NCI-H146 treated with DMSO at 0.1 percent for 48 hours (cell line): Measurements from ENCODE around the gene UBE2F.
A peak's percentile ranks its signal among the peaks of the same experiment; 100 is the strongest.
"Not testable (repeated sequence)": the region's sequence is repeated elsewhere in the genome, so short reads cannot be mapped to it uniquely, and the experiment has no call there.

ENCODE experiments used
- DNase-seq: peaks from one replicate; lab custom pipeline; 2025; ENCODE audit not compliant: unreplicated experiment; lab: John Stamatoyannopoulos, UW

UBE2F gene

DNA sequence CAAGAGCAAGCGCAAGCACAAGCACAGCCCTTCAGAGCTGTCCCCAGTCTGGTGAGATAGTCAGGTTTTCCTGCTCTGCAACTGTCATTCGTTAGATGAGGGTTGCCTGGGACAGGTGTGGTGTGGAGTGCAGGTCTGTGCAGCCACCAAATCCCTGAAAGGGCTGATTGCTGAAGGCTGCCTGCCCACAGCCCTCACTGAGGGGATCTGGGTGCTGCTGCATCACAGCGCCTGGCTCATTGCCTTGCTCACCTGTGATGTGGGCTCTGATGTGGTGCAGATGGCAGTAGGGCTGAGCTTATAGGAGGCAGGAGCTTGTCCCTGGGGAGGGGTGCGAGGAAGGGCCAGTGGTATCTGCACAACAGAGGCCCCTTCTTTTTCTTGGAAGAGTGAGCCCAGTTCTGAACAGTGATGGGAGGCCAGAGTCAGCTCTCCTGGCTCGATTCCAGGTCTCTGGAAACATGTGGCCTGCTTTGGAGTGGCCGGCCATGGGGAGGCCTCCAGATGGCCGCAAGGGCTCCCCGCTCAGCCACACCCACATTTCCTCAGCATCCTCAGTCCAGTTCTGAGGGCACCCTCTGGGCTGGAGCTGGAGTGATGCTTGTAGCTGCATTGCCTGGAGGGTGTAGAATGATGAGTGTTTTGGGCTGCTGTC is 11.4 kb downstream of the UBE2F start:
- DNase-seq: no peak

DNA sequence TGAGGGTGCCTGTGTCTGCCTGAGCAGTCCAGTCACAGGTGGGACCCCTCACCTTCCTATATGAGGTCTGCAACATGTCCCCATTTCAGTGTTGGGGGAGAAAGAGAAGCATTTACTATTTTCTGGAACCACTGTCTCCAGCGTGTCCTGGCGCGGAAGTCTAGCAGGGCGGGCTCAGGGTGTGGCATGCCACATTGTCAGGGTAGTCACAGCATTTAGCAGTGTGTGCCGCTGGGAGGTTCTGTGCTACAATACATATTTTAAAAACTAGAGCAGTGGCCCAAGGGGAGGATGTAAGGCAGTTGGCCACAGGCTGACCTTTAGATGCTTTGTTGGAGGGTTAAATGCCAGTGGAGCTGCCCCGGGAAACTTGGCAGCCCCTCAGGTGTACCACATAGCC is 12.5 kb downstream of the UBE2F start:
- DNase-seq: no peak

DNA sequence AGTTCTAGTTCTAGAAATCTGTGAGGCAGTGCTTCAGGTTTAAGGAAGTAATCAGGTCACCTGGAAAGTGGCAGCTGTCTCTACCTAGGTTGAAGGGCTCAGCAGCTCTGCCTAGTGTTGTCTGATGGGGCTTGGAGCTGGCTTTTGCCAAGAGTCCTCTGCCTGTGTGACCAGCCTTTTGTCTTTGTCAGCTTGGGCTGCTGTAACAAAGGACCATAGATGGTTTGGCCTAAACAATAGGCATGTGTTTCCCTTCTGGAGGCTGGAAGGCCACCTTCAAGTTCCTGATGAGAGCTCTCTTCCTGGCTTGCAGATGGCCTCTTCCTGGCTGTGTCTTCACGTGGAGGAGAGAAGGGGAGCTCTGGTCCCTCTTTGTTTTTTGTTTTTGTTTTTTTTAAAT is 13.3 kb downstream of the UBE2F start:
- DNase-seq: no peak

DNA sequence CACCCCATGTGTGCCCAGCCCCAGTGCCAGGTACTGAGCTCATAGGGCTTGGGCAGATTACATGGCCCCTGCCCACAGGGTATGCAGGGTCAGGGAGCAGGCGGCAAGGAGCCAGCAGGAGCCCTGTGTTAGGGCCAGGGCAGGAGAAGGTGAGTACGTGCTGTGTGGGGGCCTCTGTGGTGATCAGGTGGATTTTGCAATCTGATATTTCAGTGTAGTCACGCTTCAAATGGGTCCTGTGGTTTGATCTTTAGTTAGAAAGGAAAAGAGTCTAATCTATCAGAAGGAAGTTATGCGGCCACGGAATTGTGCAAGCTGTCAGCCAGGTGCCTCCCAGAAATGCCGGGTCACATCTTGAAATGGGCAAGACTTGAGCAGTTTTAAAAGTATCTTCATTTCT is 13.9 kb downstream of the UBE2F start:
- no peak for DNase-seq

DNA sequence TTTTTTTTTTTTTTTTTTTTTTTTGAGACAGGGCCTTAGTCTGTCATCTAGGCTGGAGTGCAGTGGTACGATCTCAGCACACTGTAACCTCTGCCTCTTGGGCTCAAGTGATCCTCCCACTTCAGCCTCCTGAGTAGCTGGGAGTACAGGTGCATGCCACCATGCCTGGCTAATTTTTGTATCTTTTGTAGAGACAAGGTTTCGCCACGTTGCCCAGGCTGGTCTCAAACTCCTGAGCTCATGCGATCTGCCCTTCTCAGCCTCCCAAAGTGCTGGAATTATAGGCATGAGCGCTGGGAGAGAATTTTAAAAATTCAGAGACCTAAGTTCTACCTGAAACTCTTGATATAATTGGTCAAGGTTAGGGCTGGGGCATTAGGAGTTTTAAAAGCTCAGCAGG is 14.8 kb downstream of the UBE2F start:
- not testable (repeated sequence) for DNase-seq

DNA sequence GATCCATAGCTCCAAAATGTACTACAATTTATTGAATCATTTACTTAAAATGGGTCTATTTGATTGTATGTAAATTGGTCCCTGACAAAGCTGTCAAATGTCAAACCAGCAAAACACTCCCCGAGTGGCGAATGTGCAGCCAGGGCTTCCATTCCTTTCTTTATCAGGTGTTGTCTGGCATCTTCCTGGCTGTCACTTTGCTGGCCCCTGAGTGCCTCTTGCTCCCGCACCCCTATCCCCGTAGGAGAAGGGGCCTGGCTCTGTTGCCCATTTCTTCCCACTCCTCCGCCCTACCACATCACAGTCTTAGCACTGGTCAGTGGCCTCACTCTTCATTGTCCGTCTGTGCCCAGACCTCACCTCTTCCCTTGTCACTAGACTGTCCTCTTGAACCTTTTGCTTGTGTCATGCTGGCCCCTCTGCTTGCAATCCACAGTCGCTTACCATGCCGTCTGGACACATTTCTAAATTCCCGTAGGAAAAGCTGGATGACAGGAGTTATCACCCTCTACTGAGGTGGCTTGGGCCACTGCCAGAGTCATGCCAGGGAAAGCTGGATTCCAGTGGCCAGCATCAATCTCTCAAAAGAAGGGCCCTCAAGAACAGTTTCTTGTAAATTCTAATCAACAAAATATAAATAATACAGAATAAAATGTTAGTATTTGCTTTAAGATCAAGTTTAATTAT is 15.4 kb downstream of the UBE2F start:
- no peak for DNase-seq

DNA sequence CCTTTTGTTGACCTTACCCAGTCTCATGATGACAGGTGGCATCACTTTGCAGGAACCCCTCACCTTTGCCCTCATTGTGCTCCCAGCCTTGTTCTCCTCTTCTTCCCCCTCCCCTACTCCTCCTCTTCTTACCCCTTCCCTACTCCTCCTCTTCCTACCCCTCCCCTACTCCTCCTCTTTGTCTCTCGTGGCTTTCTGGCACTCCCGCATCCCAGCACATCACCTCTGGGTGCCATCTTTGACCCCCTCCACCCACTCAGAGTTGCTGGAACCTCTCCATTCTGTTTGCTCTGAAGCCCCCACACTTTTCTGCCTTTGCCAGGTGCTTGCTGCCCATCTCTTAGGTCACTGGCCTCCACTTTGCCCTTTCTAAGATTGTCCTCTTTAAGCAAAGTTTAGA is 17.1 kb downstream of the UBE2F start:
- DNase-seq: no peak

DNA sequence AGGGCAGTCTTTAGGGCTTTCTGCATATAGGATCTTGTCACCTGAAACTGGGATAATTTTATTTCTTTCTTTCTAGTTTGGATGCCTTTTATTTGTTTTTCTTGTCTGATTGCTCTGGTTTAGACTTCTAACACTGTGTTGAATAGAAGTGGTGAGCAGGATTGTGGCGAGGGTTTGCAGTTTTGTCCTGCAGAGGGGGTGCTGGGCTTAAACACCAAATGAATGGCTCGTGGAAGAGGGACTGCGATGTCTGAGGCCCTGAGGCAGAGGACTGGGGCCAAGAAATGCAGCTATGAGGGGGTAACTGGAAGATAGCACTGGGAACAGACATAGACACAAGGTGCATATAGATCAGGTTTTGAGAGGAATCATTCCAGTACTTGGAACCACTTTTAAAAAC is 20.5 kb downstream of the UBE2F start:
- DNase-seq: no peak

DNA sequence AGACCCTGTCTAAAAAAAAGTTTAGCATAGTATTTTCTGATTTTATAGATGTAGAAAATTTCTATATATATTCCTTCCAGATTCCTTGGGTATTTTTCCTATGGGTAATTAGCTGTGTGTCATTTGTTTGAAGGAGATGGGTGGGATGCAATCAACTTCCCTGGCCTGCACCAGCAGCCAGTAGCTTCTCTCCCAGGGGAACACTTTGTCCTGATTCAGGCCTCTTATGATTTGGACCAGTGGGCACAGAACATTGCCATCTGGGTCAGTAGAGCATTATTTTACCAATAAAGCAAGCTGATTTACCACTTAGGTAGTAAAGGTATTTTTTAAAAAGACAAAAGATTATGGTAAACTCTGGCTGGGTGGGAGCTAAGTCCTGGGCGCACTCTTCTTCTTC is 26.9 kb downstream of the UBE2F start:
- DNase-seq: no peak

DNA sequence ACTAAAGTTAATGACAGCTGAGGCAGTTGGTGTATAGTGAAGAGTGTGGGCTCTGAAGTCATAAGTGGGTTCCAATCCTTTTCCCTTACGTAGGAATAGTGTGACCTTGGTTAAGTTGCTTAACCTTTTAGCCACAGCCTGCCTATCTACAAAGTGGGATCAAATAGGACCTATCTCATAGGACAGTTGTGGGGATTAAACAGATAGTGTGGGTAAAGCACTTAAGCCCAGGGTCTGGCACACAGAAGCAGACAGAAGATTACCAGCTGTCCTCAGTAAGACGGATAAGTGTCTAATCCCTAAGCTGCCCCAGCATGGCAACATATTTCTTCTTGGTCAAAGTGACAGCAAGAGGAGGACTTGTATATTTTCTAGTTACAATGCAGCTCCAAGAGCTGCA is 28.2 kb downstream of the UBE2F start:
- DNase-seq: no peak

DNA sequence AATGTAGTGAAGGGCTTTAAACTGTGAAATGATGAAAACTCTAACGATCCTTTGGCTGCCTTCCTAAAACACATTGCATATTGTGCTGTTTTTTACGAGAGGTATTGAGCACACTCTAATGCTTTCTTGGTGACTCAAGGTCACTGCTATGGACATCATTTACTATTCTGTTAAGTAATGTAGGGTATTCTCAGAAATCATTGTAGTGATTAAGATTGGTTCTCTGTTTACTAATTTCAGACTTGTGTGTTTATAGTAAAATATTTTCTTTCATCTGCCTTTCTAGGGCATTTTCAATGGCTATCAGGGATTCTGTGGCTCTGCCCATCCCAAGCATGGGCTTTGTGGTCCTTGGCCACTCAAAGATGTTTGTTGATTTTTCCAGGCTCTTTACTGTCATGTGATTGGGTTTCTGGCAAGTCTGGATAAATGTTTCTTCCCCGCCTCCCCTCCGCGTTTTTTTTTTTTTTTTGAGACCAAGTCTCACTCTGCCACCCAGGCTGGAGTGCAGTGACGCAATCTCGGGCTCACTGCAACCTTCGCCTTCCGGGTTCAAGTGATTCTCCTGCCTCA is 29.3 kb downstream of the UBE2F start:
- no peak for DNase-seq

DNA sequence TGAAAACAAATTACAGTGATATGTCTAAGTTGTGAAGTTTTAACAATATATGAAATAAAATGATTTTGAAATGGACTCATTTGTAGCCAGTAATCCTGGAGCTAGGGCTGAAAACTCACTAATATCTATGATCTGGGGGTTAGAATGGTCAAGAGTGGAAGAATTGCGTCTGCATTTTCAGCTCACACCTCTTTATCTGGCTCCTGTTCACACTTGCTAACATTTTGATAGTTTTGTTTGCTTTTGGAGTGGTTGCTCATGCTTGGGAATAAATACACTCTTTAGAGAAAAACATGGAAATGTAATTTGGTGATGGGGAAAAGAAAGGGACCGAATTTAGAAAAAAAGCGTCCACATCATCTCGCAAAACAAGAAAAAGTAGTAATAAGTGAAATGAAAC is 30.7 kb downstream of the UBE2F start:
- DNase-seq: no peak

DNA sequence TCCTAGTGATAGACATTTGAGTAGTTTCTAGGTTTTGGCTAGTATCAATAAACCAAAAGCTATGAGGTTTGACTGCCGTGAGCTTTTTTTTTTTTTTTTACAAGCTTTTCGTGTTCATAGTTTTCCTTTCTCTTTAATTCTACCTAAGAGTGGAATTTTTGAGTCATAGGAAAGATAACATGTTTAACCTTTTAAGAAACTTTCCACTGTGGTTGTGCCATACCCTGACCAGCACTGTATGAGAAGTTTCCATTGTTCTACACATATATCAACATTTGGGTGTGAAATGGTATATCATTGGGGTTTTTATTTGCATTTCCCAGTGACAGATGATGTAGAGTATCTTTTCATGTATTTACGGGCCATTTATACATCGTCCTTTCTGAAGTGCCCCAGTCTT is 31.7 kb downstream of the UBE2F start:
- no peak for DNase-seq

DNA sequence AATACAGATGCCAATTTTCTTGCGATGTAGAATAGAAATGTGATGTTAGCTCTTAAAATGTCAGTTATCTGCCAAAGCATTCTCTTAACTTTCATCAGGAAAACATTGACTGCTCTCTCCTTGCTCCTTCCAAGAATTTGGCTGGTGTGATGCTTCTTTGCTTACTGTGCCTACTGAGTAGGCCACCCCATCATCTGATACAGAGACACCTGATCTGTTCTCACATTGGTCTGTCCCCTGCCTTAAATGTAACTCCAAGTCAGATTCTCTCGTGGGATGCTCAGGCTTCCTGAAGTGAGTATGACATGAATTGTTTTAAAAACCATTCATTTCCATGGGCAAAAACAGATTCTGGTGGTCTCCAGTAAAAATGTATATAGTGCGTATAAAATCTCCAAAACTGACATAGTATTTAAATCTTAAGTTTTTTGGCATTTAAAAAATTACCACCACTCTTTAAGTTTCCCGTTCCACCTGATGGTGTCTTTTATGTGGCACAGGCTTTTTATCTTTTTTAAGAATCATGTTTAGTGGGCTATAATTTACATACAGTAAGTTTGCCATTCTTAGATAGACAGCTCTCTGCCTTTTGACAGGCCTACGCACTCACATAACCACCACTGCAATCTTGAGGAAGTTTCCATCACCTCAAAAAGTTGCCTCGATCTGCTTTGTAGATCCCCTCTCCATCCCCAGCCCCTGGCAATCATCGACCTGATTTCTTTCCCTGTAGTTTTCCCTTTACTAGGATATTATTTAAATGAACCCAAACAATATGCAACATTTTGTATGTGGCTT is 36.6 kb downstream of the UBE2F start:
- DNase-seq: no peak

DNA sequence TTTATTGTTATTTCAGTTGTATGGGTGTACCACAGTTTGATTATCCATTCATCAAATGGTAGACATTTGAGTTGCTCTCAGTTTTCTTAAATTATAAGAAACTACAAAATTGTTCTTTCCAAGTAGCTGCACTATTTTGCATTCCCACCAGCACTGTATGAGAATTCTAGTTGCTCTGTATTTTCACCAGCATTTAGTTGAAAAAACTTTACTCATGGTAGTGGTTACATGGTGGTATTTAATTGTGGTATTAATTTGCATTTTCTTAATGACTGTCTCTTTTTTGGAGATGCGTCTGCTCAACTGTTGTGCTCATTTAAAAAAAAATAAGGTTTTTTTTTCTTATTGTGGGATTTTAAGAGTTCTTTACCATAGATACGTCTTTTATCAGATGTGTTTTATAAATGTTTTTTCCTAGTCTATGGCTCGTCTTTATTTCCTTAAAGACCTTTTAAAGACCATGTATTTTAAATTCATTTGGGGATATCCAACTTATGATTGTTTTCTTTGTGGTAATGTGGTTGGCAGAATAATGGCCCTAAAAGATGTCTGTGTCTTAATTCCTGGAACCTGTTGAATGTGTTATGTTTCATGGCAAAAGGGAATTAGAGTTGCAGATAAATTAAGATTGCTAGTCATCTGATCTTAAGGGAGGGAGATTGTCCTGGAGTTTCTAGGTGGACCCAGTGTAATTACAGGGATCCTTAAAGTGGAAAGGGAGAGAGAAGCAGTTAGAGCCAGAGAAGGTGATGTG is 37.4 kb downstream of the UBE2F start:
- DNase-seq: peak; percentile 2

DNA sequence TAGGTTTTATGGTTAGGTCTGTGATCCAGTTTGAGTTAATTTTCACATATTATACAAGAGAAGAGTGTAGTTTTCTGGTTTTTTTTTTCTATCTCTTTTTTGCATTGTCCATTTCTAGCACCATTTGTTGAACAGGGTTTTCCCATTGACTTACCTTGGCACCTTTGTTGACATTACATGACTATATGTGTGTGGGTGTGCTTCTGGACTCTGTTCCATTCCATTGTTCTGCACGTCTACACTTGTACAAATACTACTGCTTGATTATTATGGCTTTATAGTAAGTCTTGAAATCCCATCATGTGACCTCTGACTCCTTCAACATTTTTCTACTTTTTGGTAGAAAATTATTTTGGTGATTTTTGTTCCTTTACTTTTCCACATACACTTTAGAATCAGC is 38.7 kb downstream of the UBE2F start:
- no peak for DNase-seq

DNA sequence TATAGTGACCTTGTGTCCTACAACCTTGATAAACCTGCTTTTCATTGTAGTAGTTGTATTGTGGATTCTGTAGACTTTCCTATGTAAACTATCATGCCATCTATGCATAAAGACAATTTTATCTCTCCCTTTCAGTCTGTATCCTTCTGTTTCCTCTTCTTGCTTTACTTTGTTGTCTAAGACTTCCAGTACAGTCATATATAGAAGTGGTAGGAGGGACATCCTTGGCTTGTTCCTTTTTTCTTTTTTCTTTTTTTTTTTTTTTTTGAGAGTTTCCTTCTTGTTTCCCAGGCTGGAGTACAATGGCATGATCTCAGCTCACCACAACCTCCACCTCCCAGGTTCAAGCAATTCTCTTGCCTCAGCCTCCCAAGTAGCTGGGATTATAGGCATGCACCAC is 39.7 kb downstream of the UBE2F start:
- DNase-seq: no peak

DNA sequence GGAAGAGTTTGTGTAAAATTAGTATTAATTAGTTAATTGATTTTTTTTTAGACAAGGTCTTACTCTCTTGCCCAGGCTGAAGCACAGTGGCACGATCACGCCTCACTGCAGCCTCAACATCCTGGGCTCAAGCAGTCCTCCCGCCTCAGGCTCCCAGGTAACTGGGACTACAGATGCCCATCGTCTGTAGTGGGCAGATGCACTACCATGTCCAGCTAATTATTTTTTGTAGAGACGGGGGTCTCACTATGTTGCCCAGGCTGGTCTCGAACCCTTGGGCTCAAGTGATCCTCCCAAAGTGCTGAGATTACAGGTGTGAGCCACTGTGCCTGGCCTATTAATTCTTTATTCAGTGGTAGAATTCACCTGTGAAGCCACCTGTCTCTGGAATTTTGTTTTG is 41.1 kb downstream of the UBE2F start:
- DNase-seq: no peak

DNA sequence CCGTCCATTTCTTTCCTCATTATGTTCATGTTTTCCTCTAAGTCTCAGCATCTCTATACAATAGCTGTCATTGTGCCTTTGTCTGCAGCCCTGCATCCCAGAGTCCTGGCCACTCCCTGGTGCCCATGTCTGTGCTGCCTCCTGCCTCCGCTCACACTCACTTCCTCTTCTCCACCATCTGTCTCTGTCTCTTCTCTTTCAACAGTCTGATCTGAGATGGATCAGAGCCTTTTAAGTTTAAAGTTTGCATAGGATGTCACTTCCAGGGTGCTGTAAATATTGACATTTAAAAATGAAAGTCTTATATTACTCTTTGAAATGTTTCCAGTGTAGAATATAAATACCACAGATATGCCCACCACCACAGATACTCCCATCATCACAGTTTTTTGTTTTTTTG is 42.7 kb downstream of the UBE2F start:
- no peak for DNase-seq

DNA sequence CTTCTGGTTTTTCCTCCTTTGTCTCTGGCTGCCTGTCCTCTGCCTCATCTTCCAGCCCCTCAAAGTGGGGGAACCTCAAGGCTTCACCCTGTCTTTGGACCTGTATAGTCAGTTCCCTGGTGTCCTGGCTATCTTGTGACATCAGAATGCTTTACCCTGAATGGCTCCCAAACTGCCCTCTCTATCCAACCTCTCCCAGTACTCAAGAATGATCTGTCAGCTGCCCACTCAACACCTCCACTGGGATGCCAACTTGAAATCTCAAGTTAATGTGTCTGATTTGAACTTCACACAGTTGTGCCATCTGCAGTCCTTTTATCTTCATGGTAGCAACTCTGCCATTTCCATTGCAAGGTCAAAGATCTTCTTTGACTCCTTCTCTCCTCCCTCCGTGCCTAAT is 43.8 kb downstream of the UBE2F start:
- no peak for DNase-seq

DNA sequence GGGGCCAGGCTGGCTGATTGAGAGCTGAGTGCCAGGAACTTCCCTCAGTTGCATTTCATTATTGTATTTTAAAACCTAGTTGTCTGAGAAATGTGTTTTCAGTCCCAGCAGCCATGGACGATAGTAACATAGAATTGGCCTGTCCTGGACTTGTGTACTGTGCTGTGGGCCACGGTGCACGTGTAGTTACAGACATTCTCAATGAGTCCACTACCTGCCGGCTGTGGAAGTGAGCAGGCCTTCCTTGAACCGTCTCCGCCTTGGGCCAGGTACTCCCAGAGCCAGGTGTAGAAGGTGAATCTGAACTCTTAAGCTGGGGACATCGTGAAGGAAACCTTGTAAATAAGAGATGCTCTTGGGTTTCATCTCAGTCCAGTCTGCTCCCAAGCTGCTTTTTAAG is 47.0 kb downstream of the UBE2F start:
- DNase-seq: no peak
